ENCODE results near the gene WFDC5. TPM values are rescaled to one million over a fixed set of nuclear protein-coding genes. Genes with fewer than 3 reads are reported as not detected.

Gene WFDC5
- total RNA-seq, 1 donor from 2014 or later: not detected

DNA sequence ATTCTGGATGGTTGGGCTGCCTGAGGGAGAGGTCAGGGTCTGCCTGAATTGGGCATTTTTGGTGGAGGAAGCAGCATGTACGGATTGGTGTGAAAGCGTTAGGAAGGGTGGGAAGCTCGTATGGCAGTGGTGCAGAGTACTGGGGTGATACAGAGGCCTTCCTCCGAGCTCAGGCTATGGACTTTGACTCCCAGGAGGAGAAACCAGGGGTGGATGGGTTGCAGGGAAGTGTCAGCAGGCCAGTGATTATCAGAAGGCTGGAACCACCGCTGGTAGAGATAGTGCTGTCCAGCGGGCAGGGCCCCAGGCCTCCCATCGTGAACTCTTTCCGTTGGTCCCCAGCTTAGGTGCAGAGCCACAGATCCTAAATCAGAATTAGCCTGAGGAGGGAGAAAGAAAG lies 5.3 kb downstream of the WFDC5 start:
- intact Hi-C loops (cut with micrococcal nuclease): no loop called here
- H3K9me3 ChIP-seq (replicated peaks): no peaks in the 10 kb centered on the region
- H3K4me3 ChIP-seq: no peak overlapping the region
- H3K27me3 ChIP-seq (ENCODE audit: low read depth): peaks cover 72% of the 10 kb centered on the region
- TF ChIP-seq, protein P1, sequence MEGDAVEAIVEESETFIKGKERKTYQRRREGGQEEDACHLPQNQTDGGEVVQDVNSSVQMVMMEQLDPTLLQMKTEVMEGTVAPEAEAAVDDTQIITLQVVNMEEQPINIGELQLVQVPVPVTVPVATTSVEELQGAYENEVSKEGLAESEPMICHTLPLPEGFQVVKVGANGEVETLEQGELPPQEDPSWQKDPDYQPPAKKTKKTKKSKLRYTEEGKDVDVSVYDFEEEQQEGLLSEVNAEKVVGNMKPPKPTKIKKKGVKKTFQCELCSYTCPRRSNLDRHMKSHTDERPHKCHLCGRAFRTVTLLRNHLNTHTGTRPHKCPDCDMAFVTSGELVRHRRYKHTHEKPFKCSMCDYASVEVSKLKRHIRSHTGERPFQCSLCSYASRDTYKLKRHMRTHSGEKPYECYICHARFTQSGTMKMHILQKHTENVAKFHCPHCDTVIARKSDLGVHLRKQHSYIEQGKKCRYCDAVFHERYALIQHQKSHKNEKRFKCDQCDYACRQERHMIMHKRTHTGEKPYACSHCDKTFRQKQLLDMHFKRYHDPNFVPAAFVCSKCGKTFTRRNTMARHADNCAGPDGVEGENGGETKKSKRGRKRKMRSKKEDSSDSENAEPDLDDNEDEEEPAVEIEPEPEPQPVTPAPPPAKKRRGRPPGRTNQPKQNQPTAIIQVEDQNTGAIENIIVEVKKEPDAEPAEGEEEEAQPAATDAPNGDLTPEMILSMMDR (IDR thresholded peaks at IDR 0.05; ENCODE audit: borderline replicate concordance): no peak
- H3K36me3 ChIP-seq: no peaks in the 10 kb centered on the region
- no peaks in the 10 kb centered on the region for H3K4me1 ChIP-seq
- DNase-seq: no peak
- no peak overlapping the region for H3K27ac ChIP-seq (replicated peaks)

DNA sequence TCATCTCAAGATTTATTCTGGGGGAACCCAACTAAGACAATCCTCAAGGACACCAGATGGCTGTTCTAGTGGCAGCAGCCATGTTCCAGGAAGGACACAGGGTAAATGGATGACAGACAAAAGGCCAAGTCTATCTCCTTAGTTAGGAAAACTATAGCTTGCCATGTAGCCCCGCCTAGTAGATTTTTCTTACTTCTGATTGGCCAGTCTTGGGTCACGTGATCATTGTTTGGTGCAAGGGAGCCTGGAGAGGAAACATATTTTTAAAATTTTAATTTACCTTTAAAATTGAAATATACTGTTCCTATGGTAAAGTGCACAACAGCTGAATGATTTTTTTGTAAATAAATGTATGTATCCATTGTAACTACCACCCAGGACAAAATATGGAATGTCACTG lies 9.7 kb downstream of the WFDC5 start:
- TF ChIP-seq, protein P1 (IDR thresholded peaks at IDR 0.05; ENCODE audit: borderline replicate concordance): no peak
- Histone ChIP-seq H3K4me3 (no peak overlapping the region), H3K4me1 (peaks cover 5% of the 10 kb centered on the region), H3K27me3 (ENCODE audit: low read depth) (peaks cover 75% of the 10 kb centered on the region), H3K27ac (replicated peaks) (no peak overlapping the region), H3K36me3 (no peaks in the 10 kb centered on the region), H3K9me3 (replicated peaks) (no peaks in the 10 kb centered on the region)
- DNase-seq: no peak
- intact Hi-C loops (cut with micrococcal nuclease): no loop called here

DNA sequence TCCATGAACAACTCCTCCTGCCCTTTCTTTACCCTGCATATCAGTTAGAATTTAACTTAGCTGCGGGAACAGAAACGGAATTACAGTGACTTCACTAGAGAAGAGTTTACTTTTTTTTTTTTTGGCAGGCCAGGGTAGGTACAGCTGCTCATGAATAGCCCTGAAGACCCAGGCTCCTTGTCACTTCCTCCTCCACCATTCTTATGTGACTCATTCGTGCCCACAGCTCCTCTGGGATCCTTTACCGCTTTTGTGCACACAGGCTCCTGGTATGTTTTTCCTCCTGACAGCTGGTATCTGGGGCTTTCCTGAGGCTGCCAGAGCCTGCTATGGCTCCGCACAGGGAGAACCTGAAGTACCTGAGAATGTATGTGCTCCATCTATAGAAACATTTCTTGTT lies 10.2 kb downstream of the WFDC5 start:
- intact Hi-C loops (cut with micrococcal nuclease): no loop called here
- Histone ChIP-seq H3K4me3 (no peak overlapping the region), H3K27me3 (ENCODE audit: low read depth) (peaks cover 77% of the 10 kb centered on the region), H3K4me1 (peaks cover 5% of the 10 kb centered on the region), H3K27ac (replicated peaks) (no peak overlapping the region), H3K36me3 (no peaks in the 10 kb centered on the region), H3K9me3 (replicated peaks) (no peaks in the 10 kb centered on the region)
- no peak for DNase-seq
- TF ChIP-seq, protein P1 (IDR thresholded peaks at IDR 0.05; ENCODE audit: borderline replicate concordance): no peak

DNA sequence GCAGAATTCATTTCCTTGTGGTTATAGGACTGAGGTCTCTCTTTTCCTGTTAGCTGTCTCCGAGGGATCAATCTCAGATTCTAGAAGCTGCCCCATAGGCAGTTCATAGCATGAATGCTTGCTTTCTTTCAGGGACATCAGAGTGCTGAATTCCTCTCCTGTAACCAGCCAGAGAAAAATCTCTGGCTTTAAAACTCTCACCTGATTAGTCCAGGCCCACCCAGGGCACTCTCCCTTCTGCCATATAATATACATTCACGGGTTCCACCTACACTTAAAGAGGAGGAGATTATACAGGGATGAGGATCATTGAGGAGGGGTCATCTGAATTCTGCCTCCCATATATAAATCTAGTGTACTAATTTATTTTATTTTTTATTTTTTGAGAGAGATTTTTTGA lies 11.9 kb downstream of the WFDC5 start:
- DNase-seq: no peak
- Histone ChIP-seq H3K27ac (replicated peaks) (no peak overlapping the region), H3K36me3 (no peaks in the 10 kb centered on the region), H3K4me1 (peaks cover 7% of the 10 kb centered on the region), H3K4me3 (no peak overlapping the region), H3K9me3 (replicated peaks) (no peaks in the 10 kb centered on the region), H3K27me3 (ENCODE audit: low read depth) (peaks cover 77% of the 10 kb centered on the region)
- TF ChIP-seq, protein P1 (IDR thresholded peaks at IDR 0.05; ENCODE audit: borderline replicate concordance): no peak
- intact Hi-C loops (cut with micrococcal nuclease): no loop called here

DNA sequence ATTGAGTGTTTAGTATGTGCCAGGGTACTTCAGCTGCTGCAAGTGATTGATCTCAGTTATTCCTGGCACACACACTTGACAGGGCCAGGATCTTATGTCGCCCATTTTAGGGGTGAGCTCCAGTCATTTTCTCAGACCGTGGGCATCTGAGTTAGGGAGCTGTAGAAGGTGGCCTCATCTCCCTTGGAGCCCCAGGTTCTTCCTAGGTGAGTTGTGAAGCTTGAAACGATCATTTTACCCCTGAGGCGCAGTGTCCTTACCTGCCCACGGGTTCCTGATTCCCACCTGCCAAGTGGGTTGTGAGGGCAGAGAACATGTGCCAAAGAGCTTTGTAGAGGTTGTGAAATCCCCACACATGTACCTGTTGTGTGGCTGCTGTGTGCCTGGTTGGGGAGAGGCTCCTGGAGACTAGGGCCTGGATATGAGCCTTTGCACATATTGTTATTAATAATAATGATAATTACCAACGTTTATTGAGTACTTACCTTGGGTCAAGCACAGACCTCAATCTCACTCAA lies 13.6 kb downstream of the WFDC5 start:
- intact Hi-C loops (cut with micrococcal nuclease): no loop called here
- H3K4me3 ChIP-seq: no peak overlapping the region
- no peak overlapping the region for H3K27ac ChIP-seq (replicated peaks)
- no peak for DNase-seq
- no peaks in the 10 kb centered on the region for H3K36me3 ChIP-seq
- no peaks in the 10 kb centered on the region for H3K9me3 ChIP-seq (replicated peaks)
- peaks cover 84% of the 10 kb centered on the region for H3K27me3 ChIP-seq (ENCODE audit: low read depth)
- peaks cover 14% of the 10 kb centered on the region for H3K4me1 ChIP-seq
- TF ChIP-seq, protein P1 (IDR thresholded peaks at IDR 0.05; ENCODE audit: borderline replicate concordance): no peak
